Neural progenitor cell (in vitro differentiated cells): Measurements from ENCODE around the gene ANKFY1. TPM values are rescaled to one million over a fixed set of nuclear protein-coding genes. Genes with fewer than 3 reads are reported as not detected.
A peak's percentile ranks its signal among the peaks of the same experiment; 100 is the strongest.

ENCODE experiments used
- DNase-seq: peaks from one replicate; pipeline ENCODE4 v3.0.0-alpha.2; 2016; ENCODE audit warnings: low spot score
- H2AFZ ChIP-seq: fragments of 200-600 bp; sonication (generic); replicated peaks from 2 replicates; pipeline ENCODE4 v1.6.1; 2016; ENCODE audit warnings: antibody characterized with exemption
- H3F3A ChIP-seq: fragments of 200-600 bp; sonication (generic); 2 replicates; pipeline ENCODE4 v1.6.1; 2016; ENCODE audit warnings: antibody characterized with exemption, low read depth
- H3K27ac ChIP-seq: fragments of 200-600 bp; sonication (generic); 2 replicates; pipeline ENCODE4 v1.5.1; 2016; ENCODE audit warnings: mild to moderate bottlenecking
- H3K27me3 ChIP-seq: fragments of 200-600 bp; sonication (generic); 2 replicates; pipeline ENCODE4 v1.6.1; 2016; ENCODE audit warnings: mild to moderate bottlenecking, moderate library complexity
- H3K36me3 ChIP-seq: fragments of 200-600 bp; sonication (generic); 2 replicates; pipeline ENCODE4 v1.5.1; 2016
- H3K4me1 ChIP-seq: fragments of 200-600 bp; sonication (generic); 2 replicates; pipeline ENCODE4 v1.6.1; 2016; ENCODE audit warnings: mixed run types
- H3K4me2 ChIP-seq: fragments of 200-600 bp; sonication (generic); 2 replicates; pipeline ENCODE4 v1.6.1; 2016
- H3K4me3 ChIP-seq: fragments of 200-600 bp; sonication (generic); 2 replicates; pipeline ENCODE4 v1.5.1; 2016
- H3K79me2 ChIP-seq: fragments of 200-600 bp; sonication (generic); 2 replicates; pipeline ENCODE4 v1.6.1; 2016; ENCODE audit warnings: low read depth
- H3K9ac ChIP-seq: fragments of 200-600 bp; sonication (generic); 2 replicates; pipeline ENCODE4 v1.6.1; 2016
- H3K9me3 ChIP-seq: fragments of 200-600 bp; sonication (generic); 2 replicates; pipeline ENCODE4 v1.5.1; 2016; ENCODE audit warnings: low read depth
- H4K20me1 ChIP-seq: fragments of 200-600 bp; sonication (generic); 2 replicates; pipeline ENCODE4 v1.6.1; 2016; ENCODE audit warnings: low read depth
- H3K27ac Mint-ChIP-seq: 3 replicates; pipeline ENCODE4 v1.8.0; 2021; ENCODE audit warnings: mixed read lengths
- H3K27me3 Mint-ChIP-seq: 2 replicates; pipeline ENCODE4 v1.8.0; 2022; ENCODE audit warnings: low read depth, mild to moderate bottlenecking, inconsistent platforms, moderate library complexity, mixed read lengths; ENCODE audit not compliant: insufficient read depth
- H3K36me3 Mint-ChIP-seq: 3 replicates; pipeline ENCODE4 v1.8.0; 2021; ENCODE audit warnings: mixed read lengths
- H3K4me1 Mint-ChIP-seq: 3 replicates; pipeline ENCODE4 v1.8.0; 2021; ENCODE audit warnings: mixed read lengths
- H3K4me3 Mint-ChIP-seq: 3 replicates; pipeline ENCODE4 v1.8.0; 2021; ENCODE audit warnings: mild to moderate bottlenecking, moderate library complexity, mixed read lengths
- H3K9me3 Mint-ChIP-seq: 3 replicates; pipeline ENCODE4 v1.8.0; 2020; ENCODE audit warnings: mixed read lengths
- EZH2 ChIP-seq: fragments of 200-600 bp; sonication (generic); IDR thresholded peaks from 2 replicates; pipeline ENCODE4 v1.6.1; 2017; ENCODE audit warnings: antibody characterized with exemption, mild to moderate bottlenecking, moderate library complexity
- EZH2phosphoT487 ChIP-seq: fragments of 200-600 bp; sonication (generic); IDR thresholded peaks from 2 replicates; pipeline ENCODE4 v1.6.1; 2017; ENCODE audit warnings: antibody characterized with exemption
- total RNA-seq: library from RNA; depleted of rRNA; stranded (reverse); fragments of >200 nt; gene quantifications from 2 replicates; pipeline ENCODE4 v1.2.3, GENCODE V29; 2015; ENCODE audit warnings: low replicate concordance
- TF ChIP-seq, protein P1 (sequence below): fragments of 200-600 bp; sonication (generic); IDR thresholded peaks from 2 replicates; pipeline ENCODE4 v1.5.1; 2017; ENCODE audit warnings: antibody characterized with exemption, mild to moderate bottlenecking

ANKFY1 gene
- total RNA-seq, 1 donor from 2014 or later, result 39.8 TPM

GRCh38 chr17:4161967-4162305 is 101.8 kb downstream of the ANKFY1 start:
- H2AFZ ChIP-seq, result no peak overlapping the region
- no peak overlapping the region for H3K9ac ChIP-seq
- H3K27me3 ChIP-seq, result no peaks in the 10 kb centered on the region
- peaks cover 16% of the 10 kb centered on the region for H3K36me3 Mint-ChIP-seq
- H3K4me1 ChIP-seq, result peaks cover 9% of the 10 kb centered on the region
- H3K4me3 ChIP-seq, result no peak overlapping the region
- DNase-seq, result peak; percentile 52
- no peak overlapping the region for H3K4me3 Mint-ChIP-seq
- no peak overlapping the region for H3K4me2 ChIP-seq
- peaks cover 6% of the 10 kb centered on the region for H3F3A ChIP-seq
- no peak for TF ChIP-seq EZH2phosphoT487
- TF ChIP-seq, protein P1, sequence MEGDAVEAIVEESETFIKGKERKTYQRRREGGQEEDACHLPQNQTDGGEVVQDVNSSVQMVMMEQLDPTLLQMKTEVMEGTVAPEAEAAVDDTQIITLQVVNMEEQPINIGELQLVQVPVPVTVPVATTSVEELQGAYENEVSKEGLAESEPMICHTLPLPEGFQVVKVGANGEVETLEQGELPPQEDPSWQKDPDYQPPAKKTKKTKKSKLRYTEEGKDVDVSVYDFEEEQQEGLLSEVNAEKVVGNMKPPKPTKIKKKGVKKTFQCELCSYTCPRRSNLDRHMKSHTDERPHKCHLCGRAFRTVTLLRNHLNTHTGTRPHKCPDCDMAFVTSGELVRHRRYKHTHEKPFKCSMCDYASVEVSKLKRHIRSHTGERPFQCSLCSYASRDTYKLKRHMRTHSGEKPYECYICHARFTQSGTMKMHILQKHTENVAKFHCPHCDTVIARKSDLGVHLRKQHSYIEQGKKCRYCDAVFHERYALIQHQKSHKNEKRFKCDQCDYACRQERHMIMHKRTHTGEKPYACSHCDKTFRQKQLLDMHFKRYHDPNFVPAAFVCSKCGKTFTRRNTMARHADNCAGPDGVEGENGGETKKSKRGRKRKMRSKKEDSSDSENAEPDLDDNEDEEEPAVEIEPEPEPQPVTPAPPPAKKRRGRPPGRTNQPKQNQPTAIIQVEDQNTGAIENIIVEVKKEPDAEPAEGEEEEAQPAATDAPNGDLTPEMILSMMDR, result no peak
- TF ChIP-seq EZH2, result no peak
- no peaks in the 10 kb centered on the region for H3K79me2 ChIP-seq
- H3K4me1 Mint-ChIP-seq, result peaks cover 15% of the 10 kb centered on the region
- peak overlapping the region; percentile 73 for H3K27ac Mint-ChIP-seq
- H3K27me3 Mint-ChIP-seq, result no peaks in the 10 kb centered on the region
- no peaks in the 10 kb centered on the region for H3K36me3 ChIP-seq
- peak overlapping the region; percentile 14 for H3K27ac ChIP-seq
- H3K9me3 ChIP-seq, result no peaks in the 10 kb centered on the region
- peaks cover 4% of the 10 kb centered on the region for H4K20me1 ChIP-seq
- no peaks in the 10 kb centered on the region for H3K9me3 Mint-ChIP-seq

DNA sequence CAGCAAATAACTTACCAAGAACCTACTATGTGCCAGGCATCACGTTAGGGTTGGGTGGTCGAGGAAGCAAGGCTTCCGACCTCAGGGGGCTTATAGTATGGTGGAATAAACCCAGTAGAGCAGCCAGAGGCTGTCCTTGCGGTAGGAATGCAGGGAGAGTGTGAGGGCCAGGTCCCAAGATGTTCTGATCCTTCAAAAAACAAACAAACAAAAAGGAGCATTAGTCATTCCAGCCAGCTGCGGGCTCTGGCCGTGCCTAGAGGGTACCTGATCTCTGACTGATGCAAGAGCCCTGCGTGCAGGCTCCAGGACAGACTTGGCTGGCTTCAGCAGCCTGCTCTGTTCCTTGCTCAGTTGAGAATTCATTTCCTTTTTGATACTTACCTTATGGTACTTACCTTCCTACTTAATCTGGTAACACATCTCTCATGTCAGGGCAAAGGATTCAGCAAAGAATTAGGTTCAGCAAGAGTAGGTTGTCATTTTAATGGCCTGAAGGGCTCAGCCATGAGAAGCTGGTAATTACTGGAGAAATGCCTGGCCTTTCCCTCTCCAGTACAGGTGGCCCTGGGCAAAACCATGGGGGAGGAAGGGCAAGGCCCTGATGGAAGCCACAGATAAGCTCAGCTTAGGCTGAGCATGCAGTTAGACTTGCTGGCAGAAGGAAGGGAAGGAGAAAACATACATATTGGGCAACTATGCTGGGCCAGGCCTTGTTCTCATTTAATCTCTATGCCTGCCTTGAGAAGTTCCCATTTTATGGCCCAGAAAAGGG is 102.4 kb downstream of the ANKFY1 start:
- H3K9me3 Mint-ChIP-seq, result no peaks in the 10 kb centered on the region
- H3K36me3 ChIP-seq, result no peaks in the 10 kb centered on the region
- no peaks in the 10 kb centered on the region for H3K27me3 ChIP-seq
- H2AFZ ChIP-seq, result no peak overlapping the region
- TF ChIP-seq EZH2phosphoT487, result no peak
- TF ChIP-seq, protein P1, result no peak
- no peak for TF ChIP-seq EZH2
- peaks cover 14% of the 10 kb centered on the region for H3K36me3 Mint-ChIP-seq
- peaks cover 9% of the 10 kb centered on the region for H3K4me1 ChIP-seq
- no peak overlapping the region for H3K4me3 ChIP-seq
- H4K20me1 ChIP-seq, result peaks cover 4% of the 10 kb centered on the region
- peak overlapping the region; percentile 14 for H3K27ac ChIP-seq
- H3K9ac ChIP-seq, result no peak overlapping the region
- no peak overlapping the region for H3K4me2 ChIP-seq
- no peaks in the 10 kb centered on the region for H3K79me2 ChIP-seq
- H3K27ac Mint-ChIP-seq, result peak overlapping the region; percentile 73
- no peak overlapping the region for H3K4me3 Mint-ChIP-seq
- peaks cover 15% of the 10 kb centered on the region for H3K4me1 Mint-ChIP-seq
- no peak for DNase-seq
- H3K9me3 ChIP-seq, result no peaks in the 10 kb centered on the region
- peaks cover 6% of the 10 kb centered on the region for H3F3A ChIP-seq
- no peaks in the 10 kb centered on the region for H3K27me3 Mint-ChIP-seq

DNA sequence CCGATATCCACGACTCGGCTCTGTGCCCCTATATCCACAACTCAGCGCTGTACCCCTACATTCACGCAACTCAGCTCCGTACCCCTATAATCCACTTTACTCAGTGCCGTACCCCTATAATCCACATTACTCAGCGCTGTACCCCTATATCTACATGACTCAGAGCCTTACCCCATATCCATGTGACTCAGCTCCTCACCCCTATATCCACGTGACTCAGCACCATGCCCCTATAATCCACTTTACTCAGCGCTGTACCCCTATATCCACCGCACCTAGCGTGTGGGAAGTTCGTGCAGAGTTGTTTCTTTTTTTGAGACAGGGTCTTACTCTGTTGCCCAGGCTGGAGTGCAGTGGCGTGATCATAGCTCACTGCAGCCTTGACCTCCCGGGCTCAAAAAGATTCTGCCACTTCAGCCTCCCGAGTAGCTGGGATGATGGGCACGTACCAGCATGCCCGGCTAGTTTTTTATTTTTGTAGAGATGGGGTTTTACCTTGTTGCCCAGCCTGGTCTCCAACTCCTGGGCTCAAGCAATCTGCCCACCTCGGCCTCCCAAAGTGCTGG is 103.4 kb downstream of the ANKFY1 start:
- H3K4me2 ChIP-seq, result no peak overlapping the region
- peaks cover 15% of the 10 kb centered on the region for H3K4me1 Mint-ChIP-seq
- no peak overlapping the region for H3K27ac ChIP-seq
- H3K36me3 ChIP-seq, result no peaks in the 10 kb centered on the region
- no peak overlapping the region for H3K27ac Mint-ChIP-seq
- peaks cover 8% of the 10 kb centered on the region for H3K36me3 Mint-ChIP-seq
- no peaks in the 10 kb centered on the region for H3K79me2 ChIP-seq
- H4K20me1 ChIP-seq, result peaks cover 4% of the 10 kb centered on the region
- no peak overlapping the region for H2AFZ ChIP-seq
- no peak overlapping the region for H3K4me3 Mint-ChIP-seq
- H3K9me3 Mint-ChIP-seq, result no peaks in the 10 kb centered on the region
- H3K9me3 ChIP-seq, result no peaks in the 10 kb centered on the region
- H3K27me3 ChIP-seq, result no peaks in the 10 kb centered on the region
- H3K9ac ChIP-seq, result no peak overlapping the region
- no peaks in the 10 kb centered on the region for H3K27me3 Mint-ChIP-seq
- TF ChIP-seq EZH2 (no peak), EZH2phosphoT487 (no peak)
- TF ChIP-seq, protein P1, result no peak
- H3F3A ChIP-seq, result peaks cover 6% of the 10 kb centered on the region
- DNase-seq, result no peak
- peaks cover 9% of the 10 kb centered on the region for H3K4me1 ChIP-seq
- no peak overlapping the region for H3K4me3 ChIP-seq
